ENCODE data around the gene SAMD15. TPM values are rescaled to one million over a fixed set of nuclear protein-coding genes. Genes with fewer than 3 reads are reported as not detected.

SAMD15 gene
- total RNA-seq, 4 donors from 2014 or later: 0.20 to 1.5 (median 1.4) TPM; not detected in 1

GRCh38 chr14:77424862-77425261, 47.7 kb downstream of the SAMD15 start:
- WGBS, 2 donors (ENCODE audit: low coverage in 1 of 2): 80% methylated on average over 3 of the region's 3 CpGs; no CpG with 5 or more reads in 1 of the 2 donors
- no peaks in the 10 kb centered on the region for H3K27me3 ChIP-seq
- ATAC-seq: no peak
- H3K36me3 ChIP-seq: peaks cover 4 to 92% of the 10 kb centered on the region in 2 donors
- H3K9me3 ChIP-seq: peaks cover 0 to 12% (median 0%) of the 10 kb centered on the region in 3 donors
- no peak overlapping the region for H3K4me3 ChIP-seq
- TF ChIP-seq POLR2A (IDR thresholded peaks at IDR 0.05) (no peak), POLR2AphosphoS5 (IDR thresholded peaks at IDR 0.05) (no peak), CTCF (IDR thresholded peaks at IDR 0.05) (no peak), EP300 (IDR thresholded peaks at IDR 0.05) (no peak)
- no peak overlapping the region for H3K27ac ChIP-seq
- H3K4me1 ChIP-seq: no peaks in the 10 kb centered on the region

- TF ChIP-seq EP300 (IDR thresholded peaks at IDR 0.05) (no peak), CTCF (IDR thresholded peaks at IDR 0.05) (no peak), POLR2A (IDR thresholded peaks at IDR 0.05) (no peak), POLR2AphosphoS5 (IDR thresholded peaks at IDR 0.05) (no peak)
- no peak overlapping the region for H3K27ac ChIP-seq
- no peaks in the 10 kb centered on the region for H3K4me1 ChIP-seq
- H3K4me3 ChIP-seq: no peak overlapping the region
- peaks cover 4 to 100% of the 10 kb centered on the region in 2 donors for H3K36me3 ChIP-seq
- no peak for ATAC-seq
- WGBS, 2 donors (ENCODE audit: low coverage in 1 of 2): 83% methylated on average over 2 to 3 of the region's 3 CpGs
- no peaks in the 10 kb centered on the region for H3K27me3 ChIP-seq
- H3K9me3 ChIP-seq: no peaks in the 10 kb centered on the region
These were observed 49.2 kb downstream of the SAMD15 start for GRCh38 chr14:77426396-77426795.

- Histone ChIP-seq H3K36me3 (peaks cover 4 to 96% of the 10 kb centered on the region in 2 donors), H3K27ac (no peak overlapping the region), H3K27me3 (no peaks in the 10 kb centered on the region), H3K4me1 (no peaks in the 10 kb centered on the region), H3K9me3 (no peaks in the 10 kb centered on the region), H3K4me3 (no peak overlapping the region)
- ATAC-seq: no peak
- 90 to 100% methylated on average over 3 of the region's 3 CpGs for WGBS, 2 donors (ENCODE audit: low coverage in 1 of 2)
- TF ChIP-seq EP300 (IDR thresholded peaks at IDR 0.05): no peak
- no peak for TF ChIP-seq POLR2AphosphoS5 (IDR thresholded peaks at IDR 0.05)
- TF ChIP-seq CTCF (IDR thresholded peaks at IDR 0.05): no peak
- no peak for TF ChIP-seq POLR2A (IDR thresholded peaks at IDR 0.05)
These were observed 58.9 kb downstream of the SAMD15 start for GRCh38 chr14:77436042-77436441.

- 95 to 100% methylated on average over 1 of the region's 1 CpG for WGBS, 2 donors (ENCODE audit: low coverage in 1 of 2)
- no peak overlapping the region for H3K27ac ChIP-seq
These were observed 61.4 kb downstream of the SAMD15 start for GRCh38 chr14:77438596-77438995.

More at GRCh38 chr14:77438596-77438995, 61.4 kb downstream of the SAMD15 start:
- ATAC-seq: no peak
- no peaks in the 10 kb centered on the region for H3K27me3 ChIP-seq
- H3K9me3 ChIP-seq: no peaks in the 10 kb centered on the region
- no peak overlapping the region for H3K4me3 ChIP-seq
- H3K36me3 ChIP-seq: peaks cover 11 to 96% of the 10 kb centered on the region in 2 donors
- H3K4me1 ChIP-seq: no peaks in the 10 kb centered on the region
- TF ChIP-seq POLR2AphosphoS5 (IDR thresholded peaks at IDR 0.05) (no peak), CTCF (IDR thresholded peaks at IDR 0.05) (no peak), EP300 (IDR thresholded peaks at IDR 0.05) (no peak), POLR2A (IDR thresholded peaks at IDR 0.05) (no peak)

Measured in gastroesophageal sphincter (tissue), 4 donors.